Neuronal stem cell (in vitro differentiated cells): ENCODE measurements around the gene SSBP3.

ENCODE experiments used
- DNase-seq: peaks from one replicate; pipeline ENCODE4 v3.0.0-alpha.2; 2013; ENCODE audit warnings: low spot score
- H2AFZ ChIP-seq: one replicate; pipeline ENCODE4 v1.6.1; 2013; ENCODE audit warnings: mild to moderate bottlenecking, low read length, inconsistent platforms
- H2AK5ac ChIP-seq: 2 replicates; pipeline ENCODE4 v1.6.1; 2013; ENCODE audit warnings: low read depth, mild to moderate bottlenecking, inconsistent platforms, low read length, moderate library complexity, mixed read lengths
- H2BK120ac ChIP-seq: 2 replicates; pipeline ENCODE4 v1.6.1; 2013; ENCODE audit warnings: low read depth, mild to moderate bottlenecking, inconsistent platforms, low read length, moderate library complexity, mixed read lengths
- H2BK12ac ChIP-seq: one replicate; pipeline ENCODE4 v1.6.1; 2013; ENCODE audit warnings: low read length, inconsistent platforms
- H2BK15ac ChIP-seq: 2 replicates; pipeline ENCODE4 v1.6.1; 2013; ENCODE audit warnings: mild to moderate bottlenecking, low read length, inconsistent platforms, mixed read lengths
- H2BK5ac ChIP-seq: one replicate; pipeline ENCODE4 v1.6.1; 2013; ENCODE audit warnings: inconsistent platforms, mild to moderate bottlenecking, low read length, moderate library complexity
- H3K14ac ChIP-seq: one replicate; pipeline ENCODE4 v1.6.1; 2013; ENCODE audit warnings: low read length, inconsistent platforms
- H3K18ac ChIP-seq: 2 replicates; pipeline ENCODE4 v1.6.1; 2013; ENCODE audit warnings: low read length, inconsistent platforms
- H3K23ac ChIP-seq: 2 replicates; pipeline ENCODE4 v1.6.1; 2013; ENCODE audit warnings: low read depth, mild to moderate bottlenecking, mixed read lengths, low read length, inconsistent platforms; ENCODE audit not compliant: poor library complexity
- H3K27ac ChIP-seq: replicated peaks from 3 replicates; pipeline ENCODE4 v1.5.1; 2013; ENCODE audit warnings: low read length, inconsistent platforms
- H3K27me3 ChIP-seq, 3 experiments: 2 replicates each; pipeline ENCODE4 v1.6.1; 2013; ENCODE audit warnings: low read length in 3 of 3, mild to moderate bottlenecking in 2 of 3, inconsistent platforms in 1 of 3, low read depth in 1 of 3, mixed read lengths in 1 of 3, moderate library complexity in 1 of 3; ENCODE audit not compliant: control insufficient read depth in 3 of 3, insufficient read depth in 3 of 3
- H3K36me3 ChIP-seq, 2 donors: replicated peaks in 1 of 2; 2 replicates each; pipeline ENCODE4 v1.6.1; 2013; ENCODE audit warnings: low read length in 2 of 2; ENCODE audit not compliant: control insufficient read depth in 2 of 2, insufficient read depth in 2 of 2
- H3K4ac ChIP-seq: 2 replicates; pipeline ENCODE4 v1.6.1; 2013; ENCODE audit warnings: inconsistent platforms, mild to moderate bottlenecking, low read length, moderate library complexity
- H3K4me1 ChIP-seq, 2 donors: 1 replicate in 1 of 2; 2 replicates in 1 of 2; pipeline ENCODE4 v1.6.1; 2013; ENCODE audit warnings: low read length in 2 of 2, low read depth in 1 of 2; ENCODE audit not compliant: control insufficient read depth in 2 of 2, insufficient read depth in 1 of 2
- H3K4me2 ChIP-seq: one replicate; pipeline ENCODE4 v1.6.1; 2013; ENCODE audit warnings: mild to moderate bottlenecking, low read length, inconsistent platforms; ENCODE audit not compliant: insufficient read depth, poor library complexity, severe bottlenecking
- H3K4me3 ChIP-seq, 2 donors: 2 replicates each; pipeline ENCODE4 v1.5.1; 2013; ENCODE audit warnings: low read length in 2 of 2, mild to moderate bottlenecking in 2 of 2, inconsistent platforms in 1 of 2, moderate library complexity in 1 of 2
- H3K79me1 ChIP-seq: one replicate; pipeline ENCODE4 v1.6.1; 2013; ENCODE audit warnings: low read depth, mild to moderate bottlenecking, inconsistent platforms, low read length, moderate library complexity
- H3K9ac ChIP-seq: one replicate; pipeline ENCODE4 v1.6.1; 2013; ENCODE audit warnings: mild to moderate bottlenecking, low read depth, low read length, inconsistent platforms; ENCODE audit not compliant: poor library complexity
- H3K9me3 ChIP-seq, 2 donors: replicated peaks in 1 of 2; 2 replicates each; pipeline versions ENCODE3 to v1.6.1; 2013; ENCODE audit warnings: low read length in 2 of 2, mild to moderate bottlenecking in 2 of 2, inconsistent platforms in 1 of 2, low read depth in 1 of 2, mixed read lengths in 1 of 2, moderate library complexity in 1 of 2; ENCODE audit not compliant: control insufficient read depth in 2 of 2, insufficient read depth in 1 of 2
- H4K8ac ChIP-seq: one replicate; pipeline ENCODE4 v1.6.1; 2013; ENCODE audit warnings: low read depth, mild to moderate bottlenecking, inconsistent platforms, low read length, moderate library complexity
- H4K91ac ChIP-seq: one replicate; pipeline ENCODE4 v1.6.1; 2013; ENCODE audit warnings: low read length, low read depth, mild to moderate bottlenecking, inconsistent platforms; ENCODE audit not compliant: poor library complexity
- WGBS, 2 donors: extraction: QIAGEN DNeasy Blood & Tissue Kit; methylation state at CpG; one replicate each; pipeline ENCODE4 v1.1.7; 2013; ENCODE audit warnings: missing lambda C conversion rate in 2 of 2, mixed read lengths in 1 of 2; ENCODE audit not compliant: insufficient read length in 2 of 2, insufficient replicate concordance in 1 of 2; ENCODE audit errors: extremely low coverage in 2 of 2; 5-methylcytosine and 5-hydroxymethylcytosine counted together

The SSBP3 gene

DNA sequence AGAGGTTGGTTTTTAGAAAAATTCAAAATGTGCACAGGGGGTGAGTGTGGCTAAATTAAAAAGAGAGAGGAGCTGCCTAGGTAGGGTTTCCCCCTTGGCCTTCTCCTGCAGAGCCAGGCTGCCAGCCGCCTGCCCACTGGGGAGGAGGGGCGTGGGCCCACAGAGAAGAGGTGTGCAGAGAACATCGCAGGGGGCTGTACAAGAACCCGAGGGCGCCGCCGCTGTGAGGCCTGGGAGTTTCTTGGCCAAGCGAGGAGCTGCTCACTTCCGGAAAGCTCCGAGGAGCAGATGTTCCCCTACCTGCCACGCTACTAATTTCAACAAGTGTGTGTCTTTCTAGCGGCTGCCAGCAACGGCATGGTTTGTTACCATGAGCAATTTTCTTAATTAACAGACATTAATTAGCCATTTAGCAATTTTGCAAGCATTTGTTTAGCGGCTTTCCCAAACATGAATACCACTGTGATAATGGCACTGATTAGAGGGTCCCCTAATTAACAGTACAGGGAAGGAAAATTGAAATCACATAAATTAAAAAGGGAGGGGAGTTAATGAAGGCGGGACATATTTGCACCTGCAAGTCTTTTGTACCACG lies 146.6 kb downstream of the SSBP3 start:
- Histone ChIP-seq H3K4me1 (peaks cover 10 to 14% of the 10 kb centered on the region in 2 donors), H3K36me3 (peaks cover 0 to 90% of the 10 kb centered on the region in 2 donors)

DNA sequence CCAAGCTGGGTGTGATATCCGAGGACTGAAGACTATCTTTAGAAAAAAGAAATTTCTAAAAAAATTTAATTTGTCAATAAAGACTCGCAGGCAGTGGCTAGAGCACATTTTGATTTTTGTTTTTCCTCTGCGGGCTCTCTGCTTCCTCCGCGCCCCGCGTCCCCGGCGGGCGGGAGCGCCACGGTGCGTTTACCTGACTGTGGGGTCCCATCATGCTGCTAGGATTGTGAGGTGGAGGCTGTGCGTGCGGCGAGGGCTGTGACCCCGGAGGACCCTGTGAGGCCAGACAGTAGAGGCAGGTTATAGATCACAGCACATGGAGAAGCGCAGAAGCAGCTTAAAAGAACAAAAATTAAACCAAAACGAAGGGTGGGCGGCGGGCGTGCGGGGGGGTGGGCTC lies 148.3 kb downstream of the SSBP3 start:
- Histone ChIP-seq H3K27ac (no peak overlapping the region), H3K27me3 (no peaks in the 10 kb centered on the region), H3K79me1 (peaks cover 3% of the 10 kb centered on the region), H3K36me3 (peaks cover 0 to 89% of the 10 kb centered on the region in 2 donors), H4K91ac (no peak overlapping the region), H3K23ac (no peak overlapping the region), H3K14ac (no peak overlapping the region), H4K8ac (no peak overlapping the region), H2BK120ac (no peak overlapping the region), H3K18ac (no peak overlapping the region), H3K4ac (no peak overlapping the region), H3K9ac (no peak overlapping the region), H2BK15ac (no peak overlapping the region), H3K4me1 (peaks cover 10 to 12% of the 10 kb centered on the region in 2 donors), H2AFZ (no peak overlapping the region), H2BK5ac (no peak overlapping the region), H3K9me3 (peaks cover 0 to 1% of the 10 kb centered on the region in 2 donors), H2BK12ac (no peak overlapping the region), H2AK5ac (no peak overlapping the region), H3K4me3 (no peak overlapping the region), H3K4me2 (no peak overlapping the region)
- no peak for DNase-seq
- WGBS, 2 donors, result no CpG with 5 or more reads among the region's 23 CpGs

More for the DNA sequence above, 146.6 kb downstream of the SSBP3 start:
- H3K4me3 ChIP-seq, result no peak overlapping the region
- no peak overlapping the region for H3K23ac ChIP-seq
- no CpG with 5 or more reads among the region's 16 CpGs for WGBS, 2 donors
- H4K91ac ChIP-seq, result no peak overlapping the region
- no peak overlapping the region for H2AK5ac ChIP-seq
- no peak overlapping the region for H3K4me2 ChIP-seq
- no peak for DNase-seq
- no peak overlapping the region for H3K14ac ChIP-seq
- H2BK15ac ChIP-seq, result no peak overlapping the region
- H3K27me3 ChIP-seq, result peaks cover 0 to 1% (median 0%) of the 10 kb centered on the region in 3 experiments
- no peak overlapping the region for H3K27ac ChIP-seq
- H3K18ac ChIP-seq, result no peak overlapping the region
- H2BK5ac ChIP-seq, result no peak overlapping the region
- no peak overlapping the region for H4K8ac ChIP-seq
- H3K79me1 ChIP-seq, result peaks cover 7% of the 10 kb centered on the region
- no peak overlapping the region for H3K4ac ChIP-seq
- no peak overlapping the region for H2AFZ ChIP-seq
- H3K9me3 ChIP-seq, result peaks cover 0 to 1% of the 10 kb centered on the region in 2 donors
- no peak overlapping the region for H3K9ac ChIP-seq
- H2BK120ac ChIP-seq, result no peak overlapping the region
- H2BK12ac ChIP-seq, result no peak overlapping the region

DNA sequence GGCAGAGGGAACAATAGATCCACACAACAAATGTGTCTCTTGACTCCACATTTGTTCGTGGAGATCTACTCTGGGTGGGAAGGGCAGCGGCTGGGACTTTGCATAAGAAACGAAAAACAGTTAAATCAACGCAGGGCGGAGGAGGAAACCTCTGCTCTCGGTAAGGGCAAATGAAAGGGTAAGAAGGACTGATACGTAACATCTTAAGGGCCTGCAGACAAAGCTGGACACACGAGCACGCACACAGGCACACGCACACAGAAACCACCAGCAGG lies 148.9 kb downstream of the SSBP3 start:
- no peak for DNase-seq
- no peak overlapping the region for H4K8ac ChIP-seq
- no peak overlapping the region for H2BK5ac ChIP-seq
- H3K27me3 ChIP-seq, result no peaks in the 10 kb centered on the region
- peaks cover 0 to 1% of the 10 kb centered on the region in 2 donors for H3K9me3 ChIP-seq
- H3K4me3 ChIP-seq, result no peak overlapping the region
- H3K4me2 ChIP-seq, result no peak overlapping the region
- peak overlapping the region; percentile 78 for H3K18ac ChIP-seq
- H3K27ac ChIP-seq, result no peak overlapping the region
- H3K14ac ChIP-seq, result no peak overlapping the region
- no peak overlapping the region for H2BK15ac ChIP-seq
- no peak overlapping the region for H3K9ac ChIP-seq
- peak overlapping the region; percentile 67 for H3K23ac ChIP-seq
- H3K4me1 ChIP-seq, result peaks cover 8 to 12% of the 10 kb centered on the region in 2 donors
- no peak overlapping the region for H2BK12ac ChIP-seq
- H3K36me3 ChIP-seq, result peaks cover 0 to 90% of the 10 kb centered on the region in 2 donors
- no peak overlapping the region for H2AK5ac ChIP-seq
- WGBS, 2 donors, result no CpG with 5 or more reads among the region's 10 CpGs
- peaks cover 3% of the 10 kb centered on the region for H3K79me1 ChIP-seq
- H4K91ac ChIP-seq, result no peak overlapping the region
- H3K4ac ChIP-seq, result no peak overlapping the region
- no peak overlapping the region for H2AFZ ChIP-seq
- no peak overlapping the region for H2BK120ac ChIP-seq

DNA sequence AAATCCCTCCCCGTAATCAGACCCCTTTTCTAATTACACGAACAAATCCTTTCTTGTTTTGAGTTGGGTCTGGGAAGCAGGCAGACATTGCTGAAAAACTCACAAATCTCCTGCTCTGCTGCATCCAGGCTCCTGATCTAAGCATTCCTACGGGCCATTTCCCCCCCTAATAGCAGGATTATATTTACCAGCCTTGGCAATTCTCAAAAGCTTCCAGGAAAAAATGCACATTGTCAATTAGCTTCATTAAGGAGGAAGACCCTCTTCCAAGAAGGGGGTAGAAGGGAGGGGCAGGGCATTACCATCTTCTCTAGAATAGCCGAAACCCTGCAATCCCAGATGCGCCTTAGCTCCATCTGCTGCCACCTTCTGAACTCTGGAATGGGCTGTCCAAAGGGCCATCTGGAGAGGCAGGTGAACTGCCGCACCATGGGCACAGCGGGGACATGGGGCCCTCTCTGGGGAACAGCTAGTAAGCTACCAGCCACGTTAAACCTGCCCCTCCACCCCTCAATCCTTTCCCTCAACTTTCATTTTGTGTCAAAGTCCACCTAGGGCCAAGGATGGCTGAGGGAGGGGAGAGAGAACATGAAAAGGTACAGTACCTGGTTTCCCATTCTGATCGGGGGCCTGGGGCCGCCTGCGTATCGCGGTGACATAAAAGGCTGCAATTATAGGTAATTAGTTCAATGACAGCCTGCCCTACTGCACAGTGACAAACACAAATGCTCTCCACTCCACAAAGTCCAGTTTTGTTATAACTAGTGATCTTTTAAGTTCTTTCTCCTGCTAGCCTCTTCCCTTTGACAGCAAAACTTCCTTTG lies 149.5 kb downstream of the SSBP3 start:
- Histone ChIP-seq H2BK15ac (no peak overlapping the region), H3K27ac (no peak overlapping the region), H2BK12ac (no peak overlapping the region), H3K4me1 (peaks cover 8 to 12% of the 10 kb centered on the region in 2 donors), H2BK120ac (no peak overlapping the region), H3K27me3 (no peaks in the 10 kb centered on the region), H3K4ac (no peak overlapping the region), H3K79me1 (peaks cover 3% of the 10 kb centered on the region), H4K91ac (no peak overlapping the region), H3K36me3 (peaks cover 0 to 89% of the 10 kb centered on the region in 2 donors), H3K9ac (no peak overlapping the region), H2BK5ac (no peak overlapping the region), H3K18ac (no peak overlapping the region), H2AK5ac (no peak overlapping the region), H3K4me2 (no peak overlapping the region), H3K23ac (no peak overlapping the region), H3K14ac (no peak overlapping the region), H3K4me3 (no peak overlapping the region), H4K8ac (no peak overlapping the region), H3K9me3 (peaks cover 0 to 1% of the 10 kb centered on the region in 2 donors), H2AFZ (no peak overlapping the region)
- no peak for DNase-seq
- no CpG with 5 or more reads among the region's 13 CpGs for WGBS, 2 donors
